HepG2 (cell line): Measurements from ENCODE around the gene KHK. TPM values are rescaled to one million over a fixed set of nuclear protein-coding genes. Genes with fewer than 3 reads are reported as not detected.

Experiments used
- ATAC-seq: fragments of 200-7000 bp; cut with Tn5 transposase; 3 replicates; pipeline ENCODE4 v1.9.1; 2020; ENCODE audit warnings: mild to moderate bottlenecking, moderate library complexity
- BruUV-seq: library from RNA; stranded (reverse); fragments of 400-500 nt; replicated peaks from 2 replicates; lab custom pipeline; 2021; lab: Mats Ljungman, UMichigan
- CTCF ChIA-PET: fragments of 300-600 bp; formaldehyde crosslinking; extraction: SDS; loops from one replicate; lab custom pipeline; 2021; ENCODE audit warnings: low total read pairs, inconsistent platforms, low intra/inter-chr PET ratio; lab: Yijun Ruan, JAX
- POLR2A ChIA-PET: fragments of 350-600 bp; sonication (Branson Sonifier 250); formaldehyde crosslinking; loops from one replicate; lab custom pipeline; 2020; ENCODE audit warnings: antibody characterized with exemption, inconsistent platforms; lab: Yijun Ruan, JAX
- DNase-seq: peaks from one replicate; pipeline ENCODE4 v3.0.0-alpha.2; 2015; ENCODE audit warnings: low spot score
- FAIRE-seq: peaks from 3 replicates; lab custom pipeline; 2011; peaks lifted over from hg19 to GRCh38; lab: Jason Lieb, UNC
- H2AFZ ChIP-seq: one replicate; pipeline ENCODE4 v1.6.1; 2011; ENCODE audit warnings: low read length, inconsistent platforms
- H3K27ac ChIP-seq: fragments of 300-600 bp; 3 replicates; pipeline ENCODE4 v1.8.0; 2011; ENCODE audit warnings: mixed run types, mild to moderate bottlenecking, mixed read lengths, low read length, inconsistent platforms; ENCODE audit not compliant: insufficient read depth; ENCODE audit errors: extremely low read length
- H3K27me3 ChIP-seq, 2 experiments: fragments of 200-600 bp in 1 of 2; 2 replicates in 1 of 2; 3 replicates in 1 of 2; pipeline versions ENCODE4 v1.6.0 to v1.8.0; 2011; ENCODE audit warnings: low read length in 2 of 2, mild to moderate bottlenecking in 2 of 2, moderate library complexity in 2 of 2, inconsistent platforms in 1 of 2; ENCODE audit not compliant: insufficient read depth in 2 of 2, control insufficient read depth in 1 of 2
- H3K36me3 ChIP-seq, 2 experiments: fragments of 200-600 bp in 1 of 2; replicated peaks in 1 of 2; 2 replicates in 1 of 2; 3 replicates in 1 of 2; pipeline versions ENCODE4 v1.5.1 to v1.8.0; 2011; ENCODE audit warnings: low read length in 2 of 2, inconsistent platforms in 1 of 2; ENCODE audit not compliant: insufficient read depth in 2 of 2, control insufficient read depth in 1 of 2
- H3K4me1 ChIP-seq: 2 replicates; pipeline ENCODE4 v1.5.1; 2012; ENCODE audit warnings: low read length, inconsistent platforms; ENCODE audit not compliant: insufficient read depth
- H3K4me2 ChIP-seq: 2 replicates; pipeline ENCODE4 v1.6.0; 2011; ENCODE audit warnings: low read depth, low read length, inconsistent platforms
- H3K4me3 ChIP-seq, 3 experiments: fragments of 200-600 bp in 1 of 3; sonication (generic), shearing (Covaris generic) in 1 of 3; replicated peaks in 1 of 3; 2 replicates each; pipeline ENCODE4 v1.5.1; 2011 to 2016; ENCODE audit warnings: low read length in 3 of 3, inconsistent platforms in 2 of 3, low read depth in 2 of 3, mild to moderate bottlenecking in 2 of 3, control low read depth in 1 of 3, mixed read lengths in 1 of 3; ENCODE audit not compliant: insufficient read depth in 1 of 3
- H3K79me2 ChIP-seq: one replicate; pipeline ENCODE4 v1.6.1; 2011; ENCODE audit warnings: low read length, inconsistent platforms; ENCODE audit not compliant: insufficient read depth
- H3K9ac ChIP-seq: 2 replicates; pipeline ENCODE4 v1.6.0; 2011; ENCODE audit warnings: mild to moderate bottlenecking, low read depth, low read length, inconsistent platforms; ENCODE audit not compliant: insufficient read depth
- H3K9me3 ChIP-seq: 2 replicates; pipeline ENCODE4 v1.5.1; 2012; ENCODE audit warnings: mild to moderate bottlenecking, low read length
- H4K20me1 ChIP-seq: 2 replicates; pipeline ENCODE4 v1.6.0; 2011; ENCODE audit warnings: inconsistent platforms, mild to moderate bottlenecking, low read length, moderate library complexity; ENCODE audit not compliant: insufficient read depth
- AKAP8 ChIP-seq: sonication (generic); formaldehyde crosslinking; IDR thresholded peaks from 2 replicates; pipeline ENCODE4 v1.5.1; 2020; ENCODE audit warnings: mild to moderate bottlenecking, missing genetic modification reagents
- BHLHE40 ChIP-seq: IDR thresholded peaks from 2 replicates; pipeline ENCODE4 v1.6.1; 2011; ENCODE audit warnings: low read length, improper control_type of control experiment
- BORCS8-MEF2B ChIP-seq: sonication (generic); formaldehyde crosslinking; IDR thresholded peaks from 2 replicates; pipeline ENCODE4 v1.8.0; 2022; ENCODE audit warnings: mild to moderate bottlenecking, missing genetic modification reagents
- HNF4A ChIP-seq: sonication (generic); formaldehyde crosslinking; IDR thresholded peaks from 2 replicates; pipeline ENCODE4 v1.4.0; 2020; ENCODE audit warnings: missing genetic modification reagents
- POLR2AphosphoS5 ChIP-seq: IDR thresholded peaks from 2 replicates; pipeline ENCODE4 v1.6.1; 2012; ENCODE audit warnings: low read depth, low read length
- RBFOX2 ChIP-seq: fragments of 200-400 bp; formaldehyde crosslinking; IDR thresholded peaks from 2 replicates; pipeline ENCODE4 v1.6.1; 2017; ENCODE audit warnings: low read depth, mild to moderate bottlenecking, low read length
- RFXANK ChIP-seq: IDR thresholded peaks from 2 replicates; pipeline ENCODE4 v1.6.1; 2016
- SIN3A ChIP-seq: IDR thresholded peaks from 2 replicates; pipeline ENCODE4 v1.6.1; 2011; ENCODE audit warnings: low read depth, mild to moderate bottlenecking, control low read depth, low read length, borderline replicate concordance
- SOX5 ChIP-seq: IDR thresholded peaks from 2 replicates; pipeline ENCODE4 v1.6.1; 2016; ENCODE audit warnings: borderline replicate concordance
- SSRP1 ChIP-seq: IDR thresholded peaks from 2 replicates; pipeline ENCODE4 v1.6.1; 2016; ENCODE audit warnings: control low read depth
- ZNF605 ChIP-seq: sonication (generic); formaldehyde crosslinking; IDR thresholded peaks from 2 replicates; pipeline ENCODE4 v1.8.0; 2022; ENCODE audit warnings: mild to moderate bottlenecking, missing genetic modification reagents
- ZNF879 ChIP-seq: sonication (generic); formaldehyde crosslinking; IDR thresholded peaks from 2 replicates; pipeline ENCODE4 v1.8.1; 2023; ENCODE audit warnings: missing genetic modification reagents
- WGBS: methylation state at CpG from one replicate; pipeline ENCODE4 v1.1.6; 2017; ENCODE audit warnings: low lambda C conversion rate; 5-methylcytosine and 5-hydroxymethylcytosine counted together
- in situ Hi-C: cut with HindIII; loops from 2 replicates; pipeline ENCODE4 v1.10.0; 2017; ENCODE audit warnings: low pct_unique_long_range_greater_than_20kb; ENCODE audit not compliant: extremely low pct_ligation_motif_present
- intact Hi-C: fragments of 100-400 bp; cut with micrococcal nuclease; formaldehyde crosslinking; loops from one replicate; pipeline ENCODE4 v1.10.0; 2022; ENCODE audit not compliant: unreplicated experiment
- polyA plus RNA-seq, 8 experiments: library from polyadenylated mRNA; depleted of rRNA in 3 of 8; stranded (reverse) in 7 of 8; unstranded in 1 of 8; fragments of >200 nt; fragmentation: Illumina TruSeq in 4 of 8; extraction: Trizol in 4 of 8; gene quantifications; 2 replicates each; pipeline versions ENCODE4 v1.2.1 to v1.2.3, GENCODE V29; 2011 to 2016; ENCODE audit warnings: low read depth in 4 of 8, missing spikeins in 1 of 8, mixed read lengths in 1 of 8; ENCODE audit not compliant: insufficient read depth in 1 of 8
- total RNA-seq, 5 experiments: library from RNA; depleted of rRNA; stranded (reverse); fragments of >200 nt; fragmentation: Illumina TruSeq; extraction: Trizol; gene quantifications; 2 replicates each; pipeline ENCODE4 v1.2.3, GENCODE V29; 2016; ENCODE audit warnings: low read depth in 1 of 5
- TF ChIP-seq, protein P1 (sequence below): sonication (generic); formaldehyde crosslinking; IDR thresholded peaks from 2 replicates; pipeline ENCODE4 v1.9.0; 2021; ENCODE audit warnings: missing genetic modification reagents, borderline replicate concordance
- TF ChIP-seq, protein P2 (sequence below): IDR thresholded peaks from 2 replicates; pipeline ENCODE4 v1.6.1; 2016; ENCODE audit warnings: low read depth, control low read depth

The KHK gene
- total and polyA plus RNA-seq, 2 of the 13 experiments (the other 11 are each of a cell fraction or from before 2014, with no cell fraction given) = 40.9 to 99.2 TPM

DNA sequence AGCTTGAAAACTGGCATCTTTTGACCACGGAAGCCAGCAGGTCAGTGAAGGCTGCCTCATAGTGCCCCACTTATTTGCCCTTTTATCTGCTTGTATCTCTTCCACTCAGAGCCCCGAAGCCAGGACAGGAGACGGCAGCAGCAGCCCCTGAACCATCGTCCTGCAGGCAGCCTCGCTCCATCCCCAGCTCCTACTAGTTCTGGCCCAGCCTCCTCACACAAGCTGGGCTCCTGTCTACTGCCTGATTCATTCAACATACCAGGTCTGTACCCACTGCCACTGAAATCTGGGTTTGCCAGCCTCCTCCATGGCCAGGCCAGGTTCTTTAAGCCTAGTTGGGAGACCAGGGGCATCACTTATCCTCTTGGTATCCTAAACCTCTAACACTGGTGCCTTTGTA lies 19.2 kb upstream of the KHK start:
- intact Hi-C loops = no loop called here
- Histone ChIP-seq H2AFZ (no peak overlapping the region), H3K4me3 (no peak overlapping the region), H3K27me3 (no peaks in the 10 kb centered on the region; a peak in 1 of 5 replicates), H3K36me3 (peaks cover 15 to 27% of the 10 kb centered on the region in 2 experiments), H3K9ac (no peak overlapping the region), H3K27ac (no peak overlapping the region), H3K9me3 (no peaks in the 10 kb centered on the region), H3K4me2 (no peak overlapping the region), H4K20me1 (peaks cover 2% of the 10 kb centered on the region; the same call in 1 of the 2 replicates), H3K79me2 (peaks cover 30% of the 10 kb centered on the region), H3K4me1 (peaks cover 29% of the 10 kb centered on the region)
- 97% methylated on average over 5 of the region's 5 CpGs for WGBS
- ATAC-seq = no peak
- POLR2A ChIA-PET = interaction anchor here (1.2 to 11.6 kb wide), 6 partner anchors 9 to 28 kb away, joined by 3 to 100 read pairs (median 5); partner anchors contain the start of gene AGBL5
- peak; percentile 19; the same call in 1 of the 2 replicates for TF ChIP-seq POLR2AphosphoS5
- no peak for TF ChIP-seq SOX5 (CRISPR knock-in tag)
- TF ChIP-seq RFXANK = no peak
- peak; percentile 66 for TF ChIP-seq RBFOX2
- TF ChIP-seq AKAP8 (CRISPR knock-in tag) = no peak
- BruUV-seq = no TSS peak
- DNase-seq = no peak
- FAIRE-seq = no peak
- CTCF ChIA-PET = no interaction called here
- in situ Hi-C loops = no loop called here

DNA sequence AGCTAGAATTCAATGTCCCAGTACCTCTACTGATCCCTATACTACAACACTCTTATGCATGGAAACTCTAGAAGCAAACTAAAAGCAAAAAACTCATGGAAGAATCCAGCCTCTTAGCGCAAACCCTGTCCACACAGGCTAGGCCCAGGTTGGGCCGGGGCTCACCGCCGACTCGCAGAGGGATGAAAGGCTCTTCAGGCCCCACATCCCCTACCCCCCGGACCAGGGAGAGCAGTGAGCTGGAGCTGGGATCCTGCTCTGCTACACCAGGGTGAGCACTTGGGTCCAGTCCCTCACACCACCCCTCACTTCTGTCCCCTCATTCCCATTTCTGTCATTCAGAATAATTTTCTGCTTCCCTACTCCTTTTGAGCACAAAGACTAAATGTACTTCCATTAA lies 17.1 kb upstream of the KHK start:
- Histone ChIP-seq H3K4me3 (peak overlapping the region in 2 of 3 experiments; percentile 98 to 99; a peak in 2 of 6 replicates), H3K9me3 (no peaks in the 10 kb centered on the region), H3K4me1 (peaks cover 50% of the 10 kb centered on the region), H3K27me3 (peaks cover 0 to 7% of the 10 kb centered on the region in 2 experiments; a peak in 2 of 5 replicates), H3K36me3 (peaks cover 15 to 27% of the 10 kb centered on the region in 2 experiments), H3K9ac (peak overlapping the region; percentile 97), H3K4me2 (peak overlapping the region; percentile 96), H3K27ac (no peak overlapping the region), H4K20me1 (no peaks in the 10 kb centered on the region), H2AFZ (no peak overlapping the region), H3K79me2 (peaks cover 30% of the 10 kb centered on the region)
- no peak for FAIRE-seq
- CTCF ChIA-PET = no interaction called here
- in situ Hi-C loops = no loop called here
- no peak for ATAC-seq
- 98% methylated on average over 5 of the region's 6 CpGs for WGBS
- POLR2A ChIA-PET = interaction anchor here (1.1 to 11.6 kb wide), 3 partner anchors 11 to 18 kb away, joined by 3 to 100 read pairs (median 19); partner anchors contain the start of gene AGBL5
- intact Hi-C loops = no loop called here
- DNase-seq = no peak
- BruUV-seq = no TSS peak
- TF ChIP-seq, protein P1, sequence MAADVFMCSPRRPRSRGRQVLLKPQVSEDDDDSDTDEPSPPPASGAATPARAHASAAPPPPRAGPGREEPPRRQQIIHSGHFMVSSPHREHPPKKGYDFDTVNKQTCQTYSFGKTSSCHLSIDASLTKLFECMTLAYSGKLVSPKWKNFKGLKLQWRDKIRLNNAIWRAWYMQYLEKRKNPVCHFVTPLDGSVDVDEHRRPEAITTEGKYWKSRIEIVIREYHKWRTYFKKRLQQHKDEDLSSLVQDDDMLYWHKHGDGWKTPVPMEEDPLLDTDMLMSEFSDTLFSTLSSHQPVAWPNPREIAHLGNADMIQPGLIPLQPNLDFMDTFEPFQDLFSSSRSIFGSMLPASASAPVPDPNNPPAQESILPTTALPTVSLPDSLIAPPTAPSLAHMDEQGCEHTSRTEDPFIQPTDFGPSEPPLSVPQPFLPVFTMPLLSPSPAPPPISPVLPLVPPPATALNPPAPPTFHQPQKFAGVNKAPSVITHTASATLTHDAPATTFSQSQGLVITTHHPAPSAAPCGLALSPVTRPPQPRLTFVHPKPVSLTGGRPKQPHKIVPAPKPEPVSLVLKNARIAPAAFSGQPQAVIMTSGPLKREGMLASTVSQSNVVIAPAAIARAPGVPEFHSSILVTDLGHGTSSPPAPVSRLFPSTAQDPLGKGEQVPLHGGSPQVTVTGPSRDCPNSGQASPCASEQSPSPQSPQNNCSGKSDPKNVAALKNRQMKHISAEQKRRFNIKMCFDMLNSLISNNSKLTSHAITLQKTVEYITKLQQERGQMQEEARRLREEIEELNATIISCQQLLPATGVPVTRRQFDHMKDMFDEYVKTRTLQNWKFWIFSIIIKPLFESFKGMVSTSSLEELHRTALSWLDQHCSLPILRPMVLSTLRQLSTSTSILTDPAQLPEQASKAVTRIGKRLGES = no peak
- no peak for TF ChIP-seq BHLHE40
- TF ChIP-seq ZNF605 (CRISPR knock-in tag) = no peak
- TF ChIP-seq SSRP1 (CRISPR knock-in tag) = 0 out of 2 replicates have a peak, but pooled peaks have one; percentile 54
- no peak for TF ChIP-seq HNF4A (CRISPR knock-in tag)
- 0 out of 2 replicates have a peak, but pooled peaks have one; percentile 10 for TF ChIP-seq SIN3A
- no peak for TF ChIP-seq ZNF879
- TF ChIP-seq BORCS8-MEF2B = 0 out of 2 replicates have a peak, but pooled peaks have one; percentile 31
- TF ChIP-seq, protein P2, sequence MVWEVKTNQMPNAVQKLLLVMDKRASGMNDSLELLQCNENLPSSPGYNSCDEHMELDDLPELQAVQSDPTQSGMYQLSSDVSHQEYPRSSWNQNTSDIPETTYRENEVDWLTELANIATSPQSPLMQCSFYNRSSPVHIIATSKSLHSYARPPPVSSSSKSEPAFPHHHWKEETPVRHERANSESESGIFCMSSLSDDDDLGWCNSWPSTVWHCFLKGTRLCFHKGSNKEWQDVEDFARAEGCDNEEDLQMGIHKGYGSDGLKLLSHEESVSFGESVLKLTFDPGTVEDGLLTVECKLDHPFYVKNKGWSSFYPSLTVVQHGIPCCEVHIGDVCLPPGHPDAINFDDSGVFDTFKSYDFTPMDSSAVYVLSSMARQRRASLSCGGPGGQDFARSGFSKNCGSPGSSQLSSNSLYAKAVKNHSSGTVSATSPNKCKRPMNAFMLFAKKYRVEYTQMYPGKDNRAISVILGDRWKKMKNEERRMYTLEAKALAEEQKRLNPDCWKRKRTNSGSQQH (CRISPR knock-in tag) = no peak
